IMR-90 (cell line): ENCODE results near the gene ANKH.

Experiments used
- CEBPB ChIP-seq: IDR thresholded peaks from 2 replicates; pipeline ENCODE4 v1.6.1; 2012; ENCODE audit warnings: low read depth, low read length, improper control_type of control experiment
- CTCF ChIP-seq: conservative IDR thresholded peaks from 2 replicates; pipeline ENCODE4 v1.5.1; 2012; ENCODE audit warnings: mild to moderate bottlenecking, low read depth, low read length, improper control_type of control experiment
- MAFK ChIP-seq: IDR thresholded peaks from 2 replicates; pipeline ENCODE4 v1.6.1; 2012; ENCODE audit warnings: low read depth, low read length, improper control_type of control experiment
- MAZ ChIP-seq: IDR thresholded peaks from 2 replicates; pipeline ENCODE4 v1.6.1; 2012; ENCODE audit warnings: low read depth, mild to moderate bottlenecking, low read length, improper control_type of control experiment, moderate library complexity, borderline replicate concordance
- MXI1 ChIP-seq: IDR thresholded peaks from 2 replicates; pipeline ENCODE4 v1.6.1; 2012; ENCODE audit warnings: low read depth, mild to moderate bottlenecking, low read length, moderate library complexity, borderline replicate concordance
- POLR2A ChIP-seq: IDR thresholded peaks from 2 replicates; pipeline ENCODE4 v1.6.1; 2012; ENCODE audit warnings: mild to moderate bottlenecking, low read depth, low read length
- RAD21 ChIP-seq: IDR thresholded peaks from 2 replicates; pipeline ENCODE4 v1.6.1; 2012; ENCODE audit warnings: low read length, improper control_type of control experiment
- RCOR1 ChIP-seq: IDR thresholded peaks from 2 replicates; pipeline ENCODE4 v1.6.1; 2012; ENCODE audit warnings: mild to moderate bottlenecking, low read length, improper control_type of control experiment; ENCODE audit not compliant: insufficient replicate concordance

- no peak for TF ChIP-seq RCOR1
- TF ChIP-seq CTCF = no peak
- no peak for TF ChIP-seq POLR2A
- TF ChIP-seq RAD21 = no peak
- no peak for TF ChIP-seq MXI1
- TF ChIP-seq CEBPB = no peak
- TF ChIP-seq MAZ = no peak
- no peak for TF ChIP-seq MAFK
These were observed 95.7 kb downstream of the ANKH start for GRCh38 chr5:14775857-14776256.
